HS-5 (cell line): Measurements from ENCODE around the gene FMN2.

Source experiments
- DNase-seq: peaks from one replicate; pipeline ENCODE4 v3.0.0-alpha.2; 2012; ENCODE audit warnings: low read depth

FMN2 gene

GRCh38 chr1:240492832-240493440, 401.3 kb downstream of the FMN2 start:
- no peak for DNase-seq

GRCh38 chr1:240495601-240496000, 403.9 kb downstream of the FMN2 start:
- no peak for DNase-seq

- no peak for DNase-seq
These were observed 404.7 kb downstream of the FMN2 start for GRCh38 chr1:240496356-240496755.

GRCh38 chr1:240496941-240497340, 405.3 kb downstream of the FMN2 start:
- no peak for DNase-seq

GRCh38 chr1:240497908-240498307, 406.2 kb downstream of the FMN2 start:
- no peak for DNase-seq

GRCh38 chr1:240498335-240498734, 406.7 kb downstream of the FMN2 start:
- DNase-seq, result no peak

GRCh38 chr1:240499012-240499411, 407.3 kb downstream of the FMN2 start:
- DNase-seq, result no peak

- DNase-seq, result no peak
These were observed 409.0 kb downstream of the FMN2 start for GRCh38 chr1:240500647-240501046.

GRCh38 chr1:240501115-240501514, 409.4 kb downstream of the FMN2 start:
- peak; percentile 19 for DNase-seq

GRCh38 chr1:240503036-240503435, 411.4 kb downstream of the FMN2 start:
- no peak for DNase-seq

GRCh38 chr1:240503558-240503957, 411.9 kb downstream of the FMN2 start:
- no peak for DNase-seq

GRCh38 chr1:240506176-240506575, 414.5 kb downstream of the FMN2 start:
- no peak for DNase-seq

GRCh38 chr1:240508201-240508600, 416.5 kb downstream of the FMN2 start:
- no peak for DNase-seq

GRCh38 chr1:240508950-240509349, 417.3 kb downstream of the FMN2 start:
- no peak for DNase-seq

GRCh38 chr1:240511789-240512188, 420.1 kb downstream of the FMN2 start:
- DNase-seq, result no peak

GRCh38 chr1:240515505-240515904, 423.8 kb downstream of the FMN2 start:
- DNase-seq, result peak; percentile 25

- DNase-seq, result no peak
These were observed 424.4 kb downstream of the FMN2 start for GRCh38 chr1:240516069-240516468.

- DNase-seq, result no peak
These were observed 426.2 kb downstream of the FMN2 start for GRCh38 chr1:240517891-240518290.

GRCh38 chr1:240522122-240522822, 430.6 kb downstream of the FMN2 start:
- DNase-seq, result no peak

GRCh38 chr1:240524356-240525069, 432.8 kb downstream of the FMN2 start:
- no peak for DNase-seq
